HS-27A (cell line): Measurements from ENCODE around the gene CCDC106.

ENCODE experiments used
- DNase-seq: peaks from one replicate; pipeline ENCODE4 v3.0.0-alpha.2; 2012; ENCODE audit warnings: low read depth, missing footprints

The CCDC106 gene

GRCh38 chr19:55614711-55615542 lies 33.1 kb upstream of the CCDC106 start:
- no peak for DNase-seq

GRCh38 chr19:55615543-55616394 lies 32.2 kb upstream of the CCDC106 start:
- no peak for DNase-seq

- no peak for DNase-seq
These were observed 31.6 kb upstream of the CCDC106 start for GRCh38 chr19:55616395-55616875.

- no peak for DNase-seq
These were observed 30.6 kb upstream of the CCDC106 start for GRCh38 chr19:55617426-55617825.

GRCh38 chr19:55618426-55618825 lies 29.6 kb upstream of the CCDC106 start:
- DNase-seq: no peak

GRCh38 chr19:55619286-55619685 lies 28.7 kb upstream of the CCDC106 start:
- no peak for DNase-seq

- DNase-seq: no peak
These were observed 27.4 kb upstream of the CCDC106 start for GRCh38 chr19:55620410-55621204.

GRCh38 chr19:55621205-55621672 lies 26.8 kb upstream of the CCDC106 start:
- DNase-seq: no peak

- DNase-seq: no peak
These were observed 26.3 kb upstream of the CCDC106 start for GRCh38 chr19:55621673-55622231.

- DNase-seq: no peak
These were observed 25.6 kb upstream of the CCDC106 start for GRCh38 chr19:55622242-55622969.

GRCh38 chr19:55623130-55623529 lies 24.9 kb upstream of the CCDC106 start:
- DNase-seq: no peak

GRCh38 chr19:55623561-55623960 lies 24.5 kb upstream of the CCDC106 start:
- DNase-seq: no peak

GRCh38 chr19:55624109-55625003 lies 23.7 kb upstream of the CCDC106 start, which contains the start of gene ZNF784:
Gene ZNF784 (minus strand): TSS chr19:55624566. CDS start chr19:55624561, 5 bp downstream.
- DNase-seq: peak; percentile 84

- DNase-seq: no peak
These were observed 23.0 kb upstream of the CCDC106 start for GRCh38 chr19:55625004-55625326.

GRCh38 chr19:55626350-55626749 lies 21.7 kb upstream of the CCDC106 start:
- no peak for DNase-seq

GRCh38 chr19:55632463-55632834 lies 15.6 kb upstream of the CCDC106 start:
- peak; percentile 93 for DNase-seq

- no peak for DNase-seq
These were observed 14.2 kb upstream of the CCDC106 start for GRCh38 chr19:55633861-55634260.

- no peak for DNase-seq
These were observed 12.7 kb upstream of the CCDC106 start for GRCh38 chr19:55635334-55635717.

- no peak for DNase-seq
These were observed 12.1 kb upstream of the CCDC106 start for GRCh38 chr19:55635856-55636440.

GRCh38 chr19:55636723-55637122 lies 11.3 kb upstream of the CCDC106 start:
- no peak for DNase-seq
